Fibroblast of mammary gland (primary cell): ENCODE data around the gene MROH2B.

Experiments used
- DNase-seq: peaks from one replicate; pipeline ENCODE4 v3.0.0-alpha.2; 2010; ENCODE audit warnings: low read depth
- H3K4me3 ChIP-seq: 2 replicates; pipeline ENCODE4 v1.5.1; 2011; ENCODE audit warnings: low read depth, mild to moderate bottlenecking, low read length, moderate library complexity; ENCODE audit not compliant: control insufficient read depth
- CTCF ChIP-seq: conservative IDR thresholded peaks from 2 replicates; pipeline ENCODE4 v1.5.1; 2011; ENCODE audit warnings: low read depth, low read length, inconsistent platforms; ENCODE audit not compliant: control insufficient read depth, insufficient read depth

The MROH2B gene

GRCh38 chr5:41071242-41071641 lies at the start of gene MROH2B:
MROH2B (minus strand) TSS chr5:41071342; CDS start chr5:41070852, 490 bp downstream.
- H3K4me3 ChIP-seq, result no peak within 1 kb of the TSS
- TF ChIP-seq CTCF, result no peak
- DNase-seq, result no peak

- TF ChIP-seq CTCF, result no peak
- H3K4me3 ChIP-seq, result no peak overlapping the region
- no peak for DNase-seq
These were observed 49.5 kb upstream of the MROH2B start for GRCh38 chr5:41120600-41120999.

- DNase-seq, result no peak
- TF ChIP-seq CTCF, result peak; percentile 9
- H3K4me3 ChIP-seq, result no peak overlapping the region
These were observed 47.0 kb upstream of the MROH2B start for GRCh38 chr5:41118177-41118576.

- H3K4me3 ChIP-seq, result no peak overlapping the region
- DNase-seq, result peak; percentile 82
- TF ChIP-seq CTCF, result no peak
These were observed 44.1 kb upstream of the MROH2B start for GRCh38 chr5:41115281-41115680.

- DNase-seq, result peak; percentile 85
- no peak overlapping the region for H3K4me3 ChIP-seq
- TF ChIP-seq CTCF, result no peak
These were observed 41.6 kb upstream of the MROH2B start for GRCh38 chr5:41112486-41113455.

- peak; percentile 27 for DNase-seq
- no peak overlapping the region for H3K4me3 ChIP-seq
- TF ChIP-seq CTCF, result no peak
These were observed 38.0 kb upstream of the MROH2B start for GRCh38 chr5:41109186-41109585.
